GM18520 (cell line): ENCODE data around the gene DEFB128.

ENCODE experiments used
- ATAC-seq: cut with Tn5 transposase; IDR thresholded peaks from one replicate; pipeline ENCODE4 v1.9.1; 2021; ENCODE audit not compliant: unreplicated experiment

Gene DEFB128

GRCh38 chr20:157154-157553, 32.4 kb downstream of the DEFB128 start, which contains the start of gene DEFB127:
DEFB127 (plus strand) TSS chr20:157454; CDS start chr20:157545, 91 bp downstream.
- no peak for ATAC-seq

GRCh38 chr20:152131-152530, 37.4 kb downstream of the DEFB128 start:
- ATAC-seq, result no peak

- no peak for ATAC-seq
Measured at GRCh38 chr20:145877-146276, 43.6 kb downstream of the DEFB128 start.

- ATAC-seq, result no peak
Measured at GRCh38 chr20:142290-142689, 47.2 kb downstream of the DEFB128 start, which contains the start of gene DEFB126. DEFB126 (plus strand) TSS chr20:142590; CDS start chr20:142629, 39 bp downstream.
